Ishikawa (cell line): ENCODE measurements around the gene CABP7.
A peak's percentile ranks its signal among the peaks of the same experiment; 100 is the strongest.

Experiments used
- CEBPB ChIP-seq: IDR thresholded peaks from 2 replicates; pipeline ENCODE4 v1.6.1; 2012
- CREB1 ChIP-seq: IDR thresholded peaks from 2 replicates; pipeline ENCODE4 v1.6.1; 2012; ENCODE audit warnings: low read depth
- EGR1 ChIP-seq: IDR thresholded peaks from 2 replicates; pipeline ENCODE4 v1.6.1; 2012
- EP300 ChIP-seq: IDR thresholded peaks from 2 replicates; pipeline ENCODE4 v1.6.1; 2012; ENCODE audit warnings: borderline replicate concordance
- FOXM1 ChIP-seq: IDR thresholded peaks from 2 replicates; pipeline ENCODE4 v1.6.1; 2012; ENCODE audit warnings: low read depth, borderline replicate concordance
- MAX ChIP-seq: IDR thresholded peaks from 2 replicates; pipeline ENCODE4 v1.6.1; 2012
- NFIC ChIP-seq: IDR thresholded peaks from 2 replicates; pipeline ENCODE4 v1.6.1; 2012
- RAD21 ChIP-seq: IDR thresholded peaks from 2 replicates; pipeline ENCODE4 v1.6.1; 2012; ENCODE audit warnings: low read depth
- TAF1 ChIP-seq: IDR thresholded peaks from 2 replicates; pipeline ENCODE4 v1.6.1; 2012; ENCODE audit warnings: low read depth, mild to moderate bottlenecking
- TCF12 ChIP-seq: IDR thresholded peaks from 2 replicates; pipeline ENCODE4 v1.6.1; 2012; ENCODE audit warnings: low read depth
- TEAD4 ChIP-seq: IDR thresholded peaks from 2 replicates; pipeline ENCODE4 v1.6.1; 2012
- YY1 ChIP-seq: IDR thresholded peaks from 2 replicates; pipeline ENCODE4 v1.6.1; 2012; ENCODE audit warnings: low read depth
- ZBTB7A ChIP-seq: IDR thresholded peaks from 2 replicates; pipeline ENCODE4 v1.6.1; 2012; ENCODE audit warnings: low read depth
- TF ChIP-seq, protein P1 (sequence below): IDR thresholded peaks from 2 replicates; pipeline ENCODE4 v1.6.1; 2012; ENCODE audit warnings: low read depth, mild to moderate bottlenecking
- TF ChIP-seq, protein P2 (sequence below): IDR thresholded peaks from 2 replicates; pipeline ENCODE4 v1.6.1; 2012

CABP7 gene

GRCh38 chr22:29710922-29711593 is 8.7 kb upstream of the CABP7 start:
- TF ChIP-seq TAF1, result no peak
- TF ChIP-seq MAX, result no peak
- no peak for TF ChIP-seq EGR1
- TF ChIP-seq, protein P1, sequence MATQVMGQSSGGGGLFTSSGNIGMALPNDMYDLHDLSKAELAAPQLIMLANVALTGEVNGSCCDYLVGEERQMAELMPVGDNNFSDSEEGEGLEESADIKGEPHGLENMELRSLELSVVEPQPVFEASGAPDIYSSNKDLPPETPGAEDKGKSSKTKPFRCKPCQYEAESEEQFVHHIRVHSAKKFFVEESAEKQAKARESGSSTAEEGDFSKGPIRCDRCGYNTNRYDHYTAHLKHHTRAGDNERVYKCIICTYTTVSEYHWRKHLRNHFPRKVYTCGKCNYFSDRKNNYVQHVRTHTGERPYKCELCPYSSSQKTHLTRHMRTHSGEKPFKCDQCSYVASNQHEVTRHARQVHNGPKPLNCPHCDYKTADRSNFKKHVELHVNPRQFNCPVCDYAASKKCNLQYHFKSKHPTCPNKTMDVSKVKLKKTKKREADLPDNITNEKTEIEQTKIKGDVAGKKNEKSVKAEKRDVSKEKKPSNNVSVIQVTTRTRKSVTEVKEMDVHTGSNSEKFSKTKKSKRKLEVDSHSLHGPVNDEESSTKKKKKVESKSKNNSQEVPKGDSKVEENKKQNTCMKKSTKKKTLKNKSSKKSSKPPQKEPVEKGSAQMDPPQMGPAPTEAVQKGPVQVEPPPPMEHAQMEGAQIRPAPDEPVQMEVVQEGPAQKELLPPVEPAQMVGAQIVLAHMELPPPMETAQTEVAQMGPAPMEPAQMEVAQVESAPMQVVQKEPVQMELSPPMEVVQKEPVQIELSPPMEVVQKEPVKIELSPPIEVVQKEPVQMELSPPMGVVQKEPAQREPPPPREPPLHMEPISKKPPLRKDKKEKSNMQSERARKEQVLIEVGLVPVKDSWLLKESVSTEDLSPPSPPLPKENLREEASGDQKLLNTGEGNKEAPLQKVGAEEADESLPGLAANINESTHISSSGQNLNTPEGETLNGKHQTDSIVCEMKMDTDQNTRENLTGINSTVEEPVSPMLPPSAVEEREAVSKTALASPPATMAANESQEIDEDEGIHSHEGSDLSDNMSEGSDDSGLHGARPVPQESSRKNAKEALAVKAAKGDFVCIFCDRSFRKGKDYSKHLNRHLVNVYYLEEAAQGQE, result no peak
- no peak for TF ChIP-seq ZBTB7A
- TF ChIP-seq CREB1, result no peak
- peak; percentile 30; the same call in 1 of the 2 replicates for TF ChIP-seq TEAD4
- no peak for TF ChIP-seq CEBPB
- TF ChIP-seq TCF12, result no peak
- TF ChIP-seq NFIC, result peak; percentile 55
- TF ChIP-seq FOXM1, result no peak
- no peak for TF ChIP-seq RAD21
- no peak for TF ChIP-seq YY1
- TF ChIP-seq EP300, result no peak
- TF ChIP-seq, protein P2, sequence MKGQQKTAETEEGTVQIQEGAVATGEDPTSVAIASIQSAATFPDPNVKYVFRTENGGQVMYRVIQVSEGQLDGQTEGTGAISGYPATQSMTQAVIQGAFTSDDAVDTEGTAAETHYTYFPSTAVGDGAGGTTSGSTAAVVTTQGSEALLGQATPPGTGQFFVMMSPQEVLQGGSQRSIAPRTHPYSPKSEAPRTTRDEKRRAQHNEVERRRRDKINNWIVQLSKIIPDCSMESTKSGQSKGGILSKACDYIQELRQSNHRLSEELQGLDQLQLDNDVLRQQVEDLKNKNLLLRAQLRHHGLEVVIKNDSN, result no peak

DNA sequence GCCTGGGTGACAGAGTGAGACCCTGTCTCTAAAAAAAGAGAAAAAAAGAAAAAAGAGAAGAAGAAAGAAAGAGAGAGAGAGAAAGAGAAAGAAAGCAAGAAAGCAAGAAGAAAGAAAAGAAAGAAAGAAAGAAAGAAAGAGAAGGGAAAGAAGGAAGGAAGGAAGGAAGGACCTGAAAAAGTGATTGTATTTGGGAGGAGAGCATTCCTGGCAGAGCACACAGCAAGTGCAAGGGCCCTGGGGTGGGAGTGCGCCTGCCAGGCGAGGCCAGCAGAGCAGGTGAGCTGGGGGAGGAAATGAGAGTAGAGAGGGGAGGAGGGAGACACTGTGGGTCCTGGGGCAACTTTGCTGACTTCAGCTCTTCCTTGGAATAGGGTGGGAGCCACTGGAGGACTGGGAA is 7.7 kb upstream of the CABP7 start:
- TF ChIP-seq NFIC (no peak), EP300 (no peak), CREB1 (no peak), TCF12 (no peak), FOXM1 (no peak), YY1 (no peak), EGR1 (no peak), TAF1 (no peak), MAX (no peak), RAD21 (no peak), ZBTB7A (no peak), CEBPB (no peak), TEAD4 (no peak)
- TF ChIP-seq, protein P1, result no peak
- TF ChIP-seq, protein P2, result no peak

- TF ChIP-seq MAX, result no peak
- TF ChIP-seq TCF12, result no peak
Observed at GRCh38 chr22:29713156-29713727, 6.6 kb upstream of the CABP7 start.

DNA sequence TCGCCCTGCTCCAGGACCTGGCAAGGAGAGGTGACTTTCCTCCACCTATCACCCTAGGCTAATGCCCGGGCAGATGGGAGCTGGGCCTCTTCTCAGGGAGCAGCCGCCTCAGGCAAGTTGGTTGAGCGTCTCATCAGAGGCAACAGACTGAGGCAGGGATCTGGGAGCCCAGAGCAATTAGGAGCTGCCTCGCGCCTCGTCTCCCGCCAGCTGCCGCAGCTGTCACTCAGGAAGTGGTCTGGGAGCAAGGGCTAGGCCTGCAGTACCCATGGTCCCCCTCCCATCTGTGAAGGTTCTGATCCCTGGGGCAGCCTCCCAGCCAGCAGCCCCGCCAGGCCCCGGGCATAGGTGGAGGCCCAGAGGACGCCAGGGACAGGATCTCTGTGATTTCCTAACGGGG is 4.6 kb upstream of the CABP7 start:
- TF ChIP-seq YY1 (no peak), ZBTB7A (no peak), CREB1 (no peak), TAF1 (no peak), RAD21 (no peak), MAX (no peak), EGR1 (no peak)
- TF ChIP-seq, protein P1, result no peak
